HS-5 (cell line): ENCODE results near the gene GNB5.

Experiments
- DNase-seq: peaks from one replicate; pipeline ENCODE4 v3.0.0-alpha.2; 2012; ENCODE audit warnings: low read depth

GNB5 gene

DNA sequence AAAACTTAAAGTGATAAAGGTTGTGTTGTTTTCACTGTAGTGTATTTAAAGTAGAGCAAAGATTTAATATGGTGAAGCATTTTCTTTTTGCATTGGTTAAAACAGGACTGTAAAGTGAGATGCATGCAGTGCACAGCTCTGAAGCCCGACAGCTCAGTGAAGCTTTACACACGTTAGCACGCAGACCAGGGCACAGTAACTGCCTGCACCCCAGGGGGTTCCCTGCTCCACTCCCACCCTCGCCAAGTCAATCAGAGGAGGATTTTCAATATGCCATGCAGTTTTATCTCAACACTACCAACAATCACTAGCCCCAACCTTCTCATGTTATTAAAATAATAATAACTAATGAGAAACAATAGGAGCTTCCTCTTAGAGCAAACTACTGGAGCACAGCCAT lies 50.5 kb downstream of the GNB5 start:
- no peak for DNase-seq

DNA sequence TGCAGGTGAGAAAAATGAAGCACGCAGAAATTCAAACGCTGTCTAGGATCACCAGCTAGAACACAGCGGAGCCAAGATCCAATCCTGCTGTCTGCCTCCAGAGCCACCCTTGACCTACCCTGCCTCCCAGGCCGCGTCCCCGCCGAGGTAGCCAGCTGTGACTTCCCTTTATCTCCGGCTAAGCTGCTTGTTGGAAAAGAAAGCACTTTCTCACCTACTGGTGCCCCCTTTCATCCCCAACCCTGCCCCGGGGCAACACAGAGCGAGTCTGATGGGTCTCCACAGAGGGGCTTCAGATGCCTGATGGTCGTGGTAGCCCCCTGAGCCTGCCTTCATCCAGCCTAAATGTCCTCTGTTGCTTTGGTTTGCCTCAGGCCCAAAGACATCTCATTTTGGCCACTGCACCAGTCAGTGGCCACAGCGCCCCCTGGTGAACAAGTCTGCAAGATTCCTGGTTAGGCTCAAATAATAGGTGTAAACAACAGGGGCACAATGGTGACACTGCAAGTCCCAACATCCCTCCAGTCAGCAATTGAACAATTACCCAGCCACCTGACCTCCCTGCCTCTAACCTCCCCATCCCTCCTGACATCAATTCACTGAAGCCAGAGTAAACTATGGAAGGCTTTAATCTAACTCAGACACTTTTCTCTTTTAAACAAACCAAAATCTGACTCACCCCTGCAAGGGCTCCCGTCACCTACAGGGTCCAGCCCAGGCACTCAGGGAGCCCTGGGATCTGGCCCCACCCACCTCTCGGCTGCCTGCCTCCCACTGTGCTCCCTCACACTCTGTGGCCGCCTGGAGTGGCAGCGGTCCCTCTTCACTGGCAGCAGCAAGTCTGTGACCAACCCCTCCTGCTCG lies 51.4 kb downstream of the GNB5 start:
- DNase-seq = no peak

GRCh38 chr15:52137432-52138357 lies 53.5 kb downstream of the GNB5 start:
- no peak for DNase-seq

DNA sequence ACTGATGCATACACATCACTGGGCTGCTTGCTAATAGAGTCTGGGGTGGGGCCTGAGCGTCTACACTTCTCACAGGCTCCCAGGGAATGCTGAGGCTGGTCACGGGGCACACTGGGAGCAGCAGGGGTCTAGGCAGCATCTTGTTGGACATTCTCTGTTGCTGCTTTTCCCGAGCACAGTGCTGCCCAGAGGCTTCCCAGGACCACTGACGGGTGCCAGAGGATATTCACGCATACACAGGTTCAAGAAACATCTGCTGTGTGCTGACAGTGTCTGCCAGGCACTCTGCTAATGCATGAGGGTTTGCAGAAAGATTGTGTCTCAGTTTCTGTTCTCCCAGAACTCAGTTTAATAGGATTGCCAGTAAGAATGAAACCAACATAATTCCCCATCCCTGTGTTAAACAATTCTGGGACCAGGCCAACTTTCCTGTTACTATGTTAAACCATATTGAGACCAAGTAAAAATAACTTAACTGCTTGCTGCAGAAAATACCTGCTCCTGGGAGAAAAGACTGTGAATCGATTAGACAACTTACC lies 54.7 kb downstream of the GNB5 start:
- DNase-seq = no peak

GRCh38 chr15:52134502-52135144 lies 56.6 kb downstream of the GNB5 start:
- DNase-seq = no peak

- DNase-seq = no peak
These were observed 57.5 kb downstream of the GNB5 start for GRCh38 chr15:52133510-52134220.

- DNase-seq = no peak
These were observed 59.1 kb downstream of the GNB5 start for GRCh38 chr15:52132066-52132465.

GRCh38 chr15:52128568-52128967 lies 62.6 kb downstream of the GNB5 start:
- no peak for DNase-seq

DNA sequence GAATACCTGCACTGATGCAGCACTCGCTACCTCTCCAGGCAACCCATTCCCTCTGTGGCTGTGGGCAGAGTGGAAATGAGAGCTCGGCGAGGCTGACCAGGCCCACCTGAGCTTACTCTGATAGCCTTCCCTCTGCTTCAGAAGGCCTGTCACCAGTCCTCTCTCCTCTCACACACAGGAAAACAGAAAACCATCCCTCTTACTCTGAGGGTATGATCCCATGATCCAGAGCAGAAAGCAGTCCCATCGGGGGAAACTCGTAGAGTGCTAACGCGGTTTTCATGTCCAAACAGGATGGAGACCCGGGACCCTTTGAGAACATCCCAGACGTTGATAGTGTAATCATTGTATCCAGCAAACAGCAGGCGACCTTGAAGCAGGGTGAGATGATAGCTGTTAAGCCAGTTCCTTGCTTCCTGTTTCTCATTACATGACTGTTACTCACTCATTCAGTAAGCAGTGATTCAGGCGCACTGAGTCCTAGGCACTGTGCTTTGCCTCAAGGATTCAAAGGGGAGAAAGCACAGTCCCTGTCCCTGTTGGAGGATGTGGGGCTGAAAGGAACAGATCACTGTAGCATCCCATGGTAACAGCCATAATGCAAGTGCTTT lies 66.8 kb downstream of the GNB5 start:
- DNase-seq = no peak

GRCh38 chr15:52121896-52122295 lies 69.3 kb downstream of the GNB5 start:
- DNase-seq = no peak

GRCh38 chr15:52121006-52121405 lies 70.2 kb downstream of the GNB5 start:
- DNase-seq = no peak

DNA sequence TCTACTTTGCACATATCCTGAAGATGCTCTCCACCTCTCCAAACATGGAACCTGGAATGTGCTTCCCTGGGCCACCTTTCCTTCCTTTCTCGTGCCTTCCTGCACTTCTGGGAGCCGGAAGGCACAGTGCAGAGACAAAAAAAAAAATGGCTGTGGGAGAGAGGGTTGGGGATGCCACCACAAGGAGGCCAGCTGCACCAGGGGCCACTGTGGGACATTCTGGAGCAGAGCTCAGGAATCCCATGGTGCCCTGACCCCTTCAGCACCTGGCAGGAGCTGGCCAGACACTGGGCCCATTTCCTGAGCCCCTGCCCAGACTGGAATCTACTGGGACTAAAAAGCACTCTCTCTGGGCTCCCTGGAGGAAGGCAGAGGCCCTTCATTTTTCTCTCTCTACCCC lies 70.7 kb downstream of the GNB5 start:
- DNase-seq = no peak

GRCh38 chr15:52118969-52119749 lies 72.0 kb downstream of the GNB5 start:
- no peak for DNase-seq

- DNase-seq = no peak
These were observed 73.6 kb downstream of the GNB5 start for GRCh38 chr15:52117549-52117948.

DNA sequence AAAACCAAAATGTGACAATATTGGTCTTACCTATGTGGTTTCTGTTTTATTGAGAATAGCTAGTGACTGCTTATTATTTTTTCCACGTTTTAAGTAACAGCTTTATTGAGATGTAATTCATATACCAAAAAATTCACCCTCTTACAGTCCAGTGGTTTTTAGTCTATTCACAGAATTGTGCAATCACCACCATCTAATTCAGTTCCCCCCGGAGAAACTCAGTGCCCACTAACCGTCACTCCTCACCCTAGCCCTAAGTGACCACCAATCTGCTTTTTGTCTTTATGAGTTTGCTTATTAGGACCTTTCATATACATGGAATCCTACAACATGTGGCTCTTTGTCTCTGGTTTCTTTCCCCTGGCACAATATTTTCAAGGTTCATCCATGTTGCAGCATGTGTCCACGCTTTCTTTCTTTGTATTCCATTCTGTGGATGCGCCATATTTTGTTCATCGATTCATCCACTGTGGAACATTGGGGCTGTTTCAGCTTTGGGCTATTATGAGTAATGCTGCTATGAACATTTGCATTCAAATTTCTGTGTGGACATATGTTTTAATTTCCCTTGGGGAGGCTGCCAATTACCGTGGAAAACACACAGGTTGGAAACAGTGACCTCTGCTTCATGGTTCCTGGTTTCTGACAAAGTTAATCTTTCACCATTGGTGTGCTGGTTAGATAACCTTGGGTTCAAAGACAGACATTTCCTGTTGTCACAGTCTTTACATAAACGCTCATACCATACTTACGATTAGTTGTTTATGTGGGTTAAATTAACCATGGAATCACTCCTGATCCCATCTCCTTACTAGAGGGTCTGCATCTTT lies 75.4 kb downstream of the GNB5 start:
- DNase-seq = no peak

GRCh38 chr15:52114261-52115055 lies 76.7 kb downstream of the GNB5 start:
- DNase-seq = no peak

- DNase-seq = no peak
These were observed 77.5 kb downstream of the GNB5 start for GRCh38 chr15:52113708-52114107.

DNA sequence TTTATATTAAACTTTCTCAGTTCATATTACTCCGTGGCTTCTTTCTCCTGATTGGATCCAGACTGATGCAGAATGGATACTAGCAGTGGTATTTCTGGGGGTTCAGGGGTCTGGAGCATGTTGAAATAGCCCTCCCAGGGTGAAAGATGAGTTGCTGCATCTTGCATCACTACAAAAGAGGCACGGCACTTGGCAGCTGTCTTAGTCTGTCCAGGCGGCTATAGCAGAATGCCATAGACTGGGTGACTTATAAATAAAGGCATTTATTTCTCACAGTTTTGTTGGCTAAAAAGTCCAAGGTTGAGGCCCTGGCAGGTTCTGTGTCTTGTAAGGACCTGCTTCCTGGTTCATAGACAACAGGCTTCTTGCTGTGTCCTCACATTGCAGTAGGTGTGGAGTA lies 78.0 kb downstream of the GNB5 start:
- DNase-seq = no peak
